Suppressor macrophage (primary cell): ENCODE measurements around the gene FXYD6.

ENCODE experiments used
- DNase-seq, 4 experiments: peaks; one replicate each; pipeline ENCODE4 v3.0.0-alpha.2; 2020 to 2022

Gene FXYD6

GRCh38 chr11:117790279-117790678 lies 86.2 kb downstream of the FXYD6 start:
- DNase-seq: no peak

GRCh38 chr11:117789241-117789640 lies 87.2 kb downstream of the FXYD6 start:
- no peak for DNase-seq
